ENCODE results near the gene ADORA2B.

DNA sequence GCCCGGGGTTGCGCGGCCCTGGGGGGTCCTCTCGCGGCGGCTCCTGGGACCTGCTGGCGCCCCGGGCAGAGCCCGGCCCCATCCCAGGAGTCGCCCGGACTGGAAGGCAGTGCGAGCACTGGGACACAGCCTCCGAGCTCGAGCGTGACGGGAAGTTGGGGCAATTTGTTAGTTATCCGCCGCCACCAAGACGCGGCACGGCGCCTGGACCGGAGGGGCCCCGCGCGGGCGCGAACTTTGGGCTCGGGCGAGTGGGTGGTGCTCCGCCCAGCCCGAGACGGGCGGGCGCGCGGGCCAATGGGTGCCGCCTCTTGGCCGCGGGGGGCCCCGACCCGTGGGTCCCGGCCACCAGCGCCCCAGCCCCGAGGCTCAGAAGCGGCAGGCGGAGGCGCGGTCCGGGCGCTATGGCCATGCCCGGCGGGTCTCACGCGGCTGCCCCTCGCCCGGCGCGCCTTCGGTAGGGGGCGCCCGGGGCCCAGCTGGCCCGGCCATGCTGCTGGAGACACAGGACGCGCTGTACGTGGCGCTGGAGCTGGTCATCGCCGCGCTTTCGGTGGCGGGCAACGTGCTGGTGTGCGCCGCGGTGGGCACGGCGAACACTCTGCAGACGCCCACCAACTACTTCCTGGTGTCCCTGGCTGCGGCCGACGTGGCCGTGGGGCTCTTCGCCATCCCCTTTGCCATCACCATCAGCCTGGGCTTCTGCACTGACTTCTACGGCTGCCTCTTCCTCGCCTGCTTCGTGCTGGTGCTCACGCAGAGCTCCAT, at the start of gene ADORA2B:
- TF ChIP-seq EZH2 (IDR thresholded peaks at IDR 0.05; ENCODE audit: borderline replicate concordance, low read length) (no peak), CTCF (IDR thresholded peaks at IDR 0.05; ENCODE audit: low read length) (peak; percentile 27; the same call in 1 of the 2 replicates)

All from OCI-LY1 (cell line).